Thymus (tissue), 11 donors: ENCODE measurements around the gene CFAP43. TPM values are rescaled to one million over a fixed set of nuclear protein-coding genes. Genes with fewer than 3 reads are reported as not detected.

Experiments used
- DNase-seq, 9 donors: peaks; one replicate each; pipeline ENCODE4 v3.0.0-alpha.2; 2013; ENCODE audit warnings: low spot score in 9 of 9, low read depth in 6 of 9, missing footprints in 1 of 9
- H3K27ac ChIP-seq, 2 donors: one replicate each; pipeline ENCODE4 v1.5.1; 2013; ENCODE audit warnings: control low read depth in 1 of 2, low read depth in 1 of 2, low read length in 1 of 2, mild to moderate bottlenecking in 1 of 2, moderate library complexity in 1 of 2
- H3K27me3 ChIP-seq, 2 donors: one replicate each; pipeline ENCODE4 v1.5.1; 2013; ENCODE audit warnings: low read length in 1 of 2; ENCODE audit not compliant: control insufficient read depth in 2 of 2, insufficient read depth in 1 of 2
- H3K36me3 ChIP-seq, 2 donors: one replicate each; pipeline ENCODE4 v1.5.1; 2013; ENCODE audit warnings: low read length in 1 of 2, mild to moderate bottlenecking in 1 of 2, moderate library complexity in 1 of 2; ENCODE audit not compliant: control insufficient read depth in 2 of 2, insufficient read depth in 2 of 2
- H3K4me1 ChIP-seq, 2 donors: one replicate each; pipeline ENCODE4 v1.5.1; 2013; ENCODE audit warnings: low read length in 2 of 2; ENCODE audit not compliant: control insufficient read depth in 2 of 2, insufficient read depth in 2 of 2
- H3K4me3 ChIP-seq, 2 donors: one replicate each; pipeline ENCODE4 v1.5.1; 2013; ENCODE audit warnings: low read length in 2 of 2, control low read depth in 1 of 2, mild to moderate bottlenecking in 1 of 2
- H3K9me3 ChIP-seq, 2 donors: one replicate each; pipeline ENCODE4 v1.5.1; 2013; ENCODE audit warnings: low read length in 1 of 2, mild to moderate bottlenecking in 1 of 2; ENCODE audit not compliant: control insufficient read depth in 2 of 2, insufficient read depth in 1 of 2
- WGBS: extraction: QIAGEN DNeasy Blood & Tissue Kit; methylation state at CpG from one replicate; pipeline ENCODE4 v1.1.7; 2013; 5-methylcytosine and 5-hydroxymethylcytosine counted together
- polyA plus RNA-seq: library from polyadenylated mRNA; stranded (reverse); fragments of 200-250 nt; gene quantifications from one replicate; pipeline ENCODE4 v1.2.3, GENCODE V29; 2013
- total RNA-seq: library from RNA; stranded (reverse); fragments of 120-200 nt; gene quantifications from one replicate; pipeline ENCODE4 v1.2.4, GENCODE V29; 2013
- donor health status: healthy.

Gene CFAP43
- total and polyA plus RNA-seq, 2 donors, result 0.52 to 2.7 TPM

GRCh38 chr10:104209575-104210198 is 22.5 kb downstream of the CFAP43 start:
- Histone ChIP-seq H3K4me3 (no peak overlapping the region), H3K27me3 (no peaks in the 10 kb centered on the region), H3K36me3 (no peaks in the 10 kb centered on the region), H3K4me1 (no peaks in the 10 kb centered on the region), H3K27ac (no peak overlapping the region), H3K9me3 (no peaks in the 10 kb centered on the region)
- peak in 7 of 9 donors; percentile 4 to 59 (median 24) for DNase-seq
- WGBS, result 55% methylated on average over 2 of the region's 2 CpGs

- H3K4me3 ChIP-seq, result no peak overlapping the region
- DNase-seq, result no peak
- H3K27me3 ChIP-seq, result no peaks in the 10 kb centered on the region
- no peaks in the 10 kb centered on the region for H3K9me3 ChIP-seq
- no peak overlapping the region for H3K27ac ChIP-seq
- no peaks in the 10 kb centered on the region for H3K36me3 ChIP-seq
- WGBS, result 89% methylated on average over 3 of the region's 3 CpGs
- H3K4me1 ChIP-seq, result no peaks in the 10 kb centered on the region
These were observed 23.4 kb downstream of the CFAP43 start for GRCh38 chr10:104208730-104209129.

GRCh38 chr10:104202231-104202630 is 29.9 kb downstream of the CFAP43 start:
- Histone ChIP-seq H3K36me3 (no peaks in the 10 kb centered on the region), H3K27ac (no peak overlapping the region), H3K4me3 (no peak overlapping the region), H3K4me1 (no peaks in the 10 kb centered on the region), H3K9me3 (no peaks in the 10 kb centered on the region), H3K27me3 (no peaks in the 10 kb centered on the region)
- WGBS, result 100% methylated on average over 2 of the region's 2 CpGs
- no peak for DNase-seq

- Histone ChIP-seq H3K4me3 (no peak overlapping the region), H3K27me3 (no peaks in the 10 kb centered on the region), H3K36me3 (no peaks in the 10 kb centered on the region), H3K4me1 (no peaks in the 10 kb centered on the region), H3K9me3 (no peaks in the 10 kb centered on the region), H3K27ac (no peak overlapping the region)
- WGBS, result 100% methylated on average over 1 of the region's 1 CpG
- no peak for DNase-seq
These were observed 30.5 kb downstream of the CFAP43 start for GRCh38 chr10:104201636-104202035.

GRCh38 chr10:104199567-104199966 is 32.6 kb downstream of the CFAP43 start:
- Histone ChIP-seq H3K36me3 (no peaks in the 10 kb centered on the region), H3K4me1 (no peaks in the 10 kb centered on the region), H3K9me3 (no peaks in the 10 kb centered on the region), H3K27ac (no peak overlapping the region), H3K4me3 (no peak overlapping the region), H3K27me3 (no peaks in the 10 kb centered on the region)
- no peak for DNase-seq
- WGBS, result 87% methylated on average over 2 of the region's 2 CpGs

- H3K36me3 ChIP-seq, result no peaks in the 10 kb centered on the region
- H3K27ac ChIP-seq, result no peak overlapping the region
- H3K9me3 ChIP-seq, result no peaks in the 10 kb centered on the region
- no peak overlapping the region for H3K4me3 ChIP-seq
- H3K27me3 ChIP-seq, result peaks cover 0 to 2% of the 10 kb centered on the region in 2 donors
- no peaks in the 10 kb centered on the region for H3K4me1 ChIP-seq
- no peak for DNase-seq
- 94% methylated on average over 2 of the region's 2 CpGs for WGBS
These were observed 34.8 kb downstream of the CFAP43 start for GRCh38 chr10:104197364-104197763.

- H3K36me3 ChIP-seq, result no peaks in the 10 kb centered on the region
- no peaks in the 10 kb centered on the region for H3K4me1 ChIP-seq
- no peak overlapping the region for H3K4me3 ChIP-seq
- no peaks in the 10 kb centered on the region for H3K9me3 ChIP-seq
- 97% methylated on average over 2 of the region's 2 CpGs for WGBS
- no peak overlapping the region for H3K27ac ChIP-seq
- peaks cover 0 to 2% of the 10 kb centered on the region in 2 donors for H3K27me3 ChIP-seq
- DNase-seq, result no peak
These were observed 36.5 kb downstream of the CFAP43 start for GRCh38 chr10:104195706-104196105.

GRCh38 chr10:104193787-104194186 is 38.4 kb downstream of the CFAP43 start:
- Histone ChIP-seq H3K36me3 (no peaks in the 10 kb centered on the region), H3K27me3 (peaks cover 0 to 3% of the 10 kb centered on the region in 2 donors), H3K4me3 (no peak overlapping the region), H3K4me1 (no peaks in the 10 kb centered on the region), H3K27ac (no peak overlapping the region), H3K9me3 (no peaks in the 10 kb centered on the region)
- no peak for DNase-seq
- 95% methylated on average over 17 of the region's 17 CpGs for WGBS

GRCh38 chr10:104190695-104191094 is 41.5 kb downstream of the CFAP43 start:
- H3K4me3 ChIP-seq, result no peak overlapping the region
- no peak for DNase-seq
- no peaks in the 10 kb centered on the region for H3K36me3 ChIP-seq
- H3K27ac ChIP-seq, result no peak overlapping the region
- 95% methylated on average over 5 of the region's 5 CpGs for WGBS
- no peaks in the 10 kb centered on the region for H3K9me3 ChIP-seq
- no peaks in the 10 kb centered on the region for H3K4me1 ChIP-seq
- peaks cover 0 to 6% of the 10 kb centered on the region in 2 donors for H3K27me3 ChIP-seq
